ENCODE measurements around the gene YES1.

The YES1 gene

GRCh38 chr18:808086-808485 lies 4.0 kb downstream of the YES1 start:
- no peak overlapping the region for H2AFZ ChIP-seq (ENCODE audit: low read depth)

DNA sequence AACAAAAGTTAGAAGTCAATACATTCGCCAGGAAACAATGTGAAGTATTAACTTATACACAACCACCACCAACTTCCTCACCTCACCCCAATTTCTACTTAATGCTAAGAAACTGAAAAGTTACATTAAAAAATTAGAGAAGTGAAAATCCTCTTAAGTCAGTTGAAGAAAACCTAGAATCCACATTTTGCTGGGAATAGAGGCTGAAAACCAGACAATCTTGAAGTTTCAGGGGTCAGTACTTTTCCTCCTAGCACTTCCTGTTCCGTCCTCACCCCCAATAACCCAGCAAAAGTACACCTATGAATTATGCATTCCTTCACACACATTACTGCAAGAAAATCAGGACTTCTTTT lies 6.3 kb downstream of the YES1 start:
- H3K36me3 ChIP-seq (ENCODE audit: insufficient read depth) = no peaks in the 10 kb centered on the region
- peaks cover 87% of the 10 kb centered on the region for H3K4me1 ChIP-seq (ENCODE audit: low read depth, poor library complexity, severe bottlenecking)
- H4K20me1 ChIP-seq (ENCODE audit: insufficient read depth) = peaks cover 13% of the 10 kb centered on the region; the same call in 1 of the 2 replicates
- no peak overlapping the region for H2AFZ ChIP-seq (ENCODE audit: low read depth)
- TF ChIP-seq, protein P1, sequence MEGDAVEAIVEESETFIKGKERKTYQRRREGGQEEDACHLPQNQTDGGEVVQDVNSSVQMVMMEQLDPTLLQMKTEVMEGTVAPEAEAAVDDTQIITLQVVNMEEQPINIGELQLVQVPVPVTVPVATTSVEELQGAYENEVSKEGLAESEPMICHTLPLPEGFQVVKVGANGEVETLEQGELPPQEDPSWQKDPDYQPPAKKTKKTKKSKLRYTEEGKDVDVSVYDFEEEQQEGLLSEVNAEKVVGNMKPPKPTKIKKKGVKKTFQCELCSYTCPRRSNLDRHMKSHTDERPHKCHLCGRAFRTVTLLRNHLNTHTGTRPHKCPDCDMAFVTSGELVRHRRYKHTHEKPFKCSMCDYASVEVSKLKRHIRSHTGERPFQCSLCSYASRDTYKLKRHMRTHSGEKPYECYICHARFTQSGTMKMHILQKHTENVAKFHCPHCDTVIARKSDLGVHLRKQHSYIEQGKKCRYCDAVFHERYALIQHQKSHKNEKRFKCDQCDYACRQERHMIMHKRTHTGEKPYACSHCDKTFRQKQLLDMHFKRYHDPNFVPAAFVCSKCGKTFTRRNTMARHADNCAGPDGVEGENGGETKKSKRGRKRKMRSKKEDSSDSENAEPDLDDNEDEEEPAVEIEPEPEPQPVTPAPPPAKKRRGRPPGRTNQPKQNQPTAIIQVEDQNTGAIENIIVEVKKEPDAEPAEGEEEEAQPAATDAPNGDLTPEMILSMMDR (conservative IDR thresholded peaks at IDR 0.05; ENCODE audit: low read depth, low read length) = no peak
- H3K4me2 ChIP-seq = peak overlapping the region; percentile 72
- H3K79me2 ChIP-seq (ENCODE audit: insufficient read depth, low read depth) = peaks cover 90% of the 10 kb centered on the region
- H3K27me3 ChIP-seq (ENCODE audit: insufficient read depth, low read depth) = no peaks in the 10 kb centered on the region
- no peak overlapping the region for H3K4me3 ChIP-seq (IDR thresholded peaks at IDR 0.05; ENCODE audit: insufficient read depth, low read depth, low read length)
- H3K27ac ChIP-seq = peak overlapping the region; percentile 44
- 0 out of 2 replicates have a peak overlapping the region, but pooled peaks have one; percentile 0 for H3K9ac ChIP-seq

More at GRCh38 chr18:808086-808485, 4.0 kb downstream of the YES1 start:
- Histone ChIP-seq H3K36me3 (ENCODE audit: insufficient read depth) (no peaks in the 10 kb centered on the region), H3K9ac (no peak overlapping the region), H3K79me2 (ENCODE audit: insufficient read depth, low read depth) (peaks cover 75% of the 10 kb centered on the region), H3K4me2 (no peak overlapping the region; the same call in 1 of the 2 replicates), H4K20me1 (ENCODE audit: insufficient read depth) (peaks cover 13% of the 10 kb centered on the region; the same call in 1 of the 2 replicates), H3K27me3 (ENCODE audit: insufficient read depth, low read depth) (no peaks in the 10 kb centered on the region), H3K4me3 (IDR thresholded peaks at IDR 0.05; ENCODE audit: insufficient read depth, low read depth, low read length) (no peak overlapping the region), H3K4me1 (ENCODE audit: low read depth, poor library complexity, severe bottlenecking) (peaks cover 79% of the 10 kb centered on the region), H3K27ac (no peak overlapping the region)
- TF ChIP-seq, protein P1 (conservative IDR thresholded peaks at IDR 0.05; ENCODE audit: low read depth, low read length) = no peak

GRCh38 chr18:805008-805754 lies 6.9 kb downstream of the YES1 start:
- H2AFZ ChIP-seq (ENCODE audit: low read depth) = no peak overlapping the region
- H3K9ac ChIP-seq = 0 out of 2 replicates have a peak overlapping the region, but pooled peaks have one; percentile 0
- H3K4me2 ChIP-seq = peak overlapping the region; percentile 72
- peaks cover 8% of the 10 kb centered on the region; the same call in 1 of the 2 replicates for H4K20me1 ChIP-seq (ENCODE audit: insufficient read depth)
- no peak overlapping the region for H3K4me3 ChIP-seq (IDR thresholded peaks at IDR 0.05; ENCODE audit: insufficient read depth, low read depth, low read length)
- H3K79me2 ChIP-seq (ENCODE audit: insufficient read depth, low read depth) = peaks cover 84% of the 10 kb centered on the region
- H3K4me1 ChIP-seq (ENCODE audit: low read depth, poor library complexity, severe bottlenecking) = peaks cover 82% of the 10 kb centered on the region
- TF ChIP-seq, protein P1 (conservative IDR thresholded peaks at IDR 0.05; ENCODE audit: low read depth, low read length) = no peak
- H3K27me3 ChIP-seq (ENCODE audit: insufficient read depth, low read depth) = no peaks in the 10 kb centered on the region
- peak overlapping the region; percentile 44 for H3K27ac ChIP-seq
- no peaks in the 10 kb centered on the region for H3K36me3 ChIP-seq (ENCODE audit: insufficient read depth)

- H3K79me2 ChIP-seq (ENCODE audit: insufficient read depth, low read depth) = peaks cover 75% of the 10 kb centered on the region; the same call in 1 of the 2 replicates
- no peak overlapping the region for H3K4me3 ChIP-seq (IDR thresholded peaks at IDR 0.05; ENCODE audit: insufficient read depth, low read depth, low read length)
- H3K27me3 ChIP-seq (ENCODE audit: insufficient read depth, low read depth) = no peaks in the 10 kb centered on the region
- no peaks in the 10 kb centered on the region for H3K36me3 ChIP-seq (ENCODE audit: insufficient read depth)
- H4K20me1 ChIP-seq (ENCODE audit: insufficient read depth) = no peaks in the 10 kb centered on the region
- no peak overlapping the region for H2AFZ ChIP-seq (ENCODE audit: low read depth)
- no peak overlapping the region for H3K9ac ChIP-seq
- H3K4me2 ChIP-seq = no peak overlapping the region
- TF ChIP-seq, protein P1 (conservative IDR thresholded peaks at IDR 0.05; ENCODE audit: low read depth, low read length) = no peak
- no peak overlapping the region for H3K27ac ChIP-seq
- peaks cover 73% of the 10 kb centered on the region for H3K4me1 ChIP-seq (ENCODE audit: low read depth, poor library complexity, severe bottlenecking)
Observed at GRCh38 chr18:801137-801536, 10.9 kb downstream of the YES1 start.
